Measurements from ENCODE around the gene FANCB. TPM values are rescaled to one million over a fixed set of nuclear protein-coding genes. Genes with fewer than 3 reads are reported as not detected.
A peak's percentile ranks its signal among the peaks of the same experiment; 100 is the strongest.

Gene FANCB
- total RNA-seq, 1 donor = 17.3 TPM

DNA sequence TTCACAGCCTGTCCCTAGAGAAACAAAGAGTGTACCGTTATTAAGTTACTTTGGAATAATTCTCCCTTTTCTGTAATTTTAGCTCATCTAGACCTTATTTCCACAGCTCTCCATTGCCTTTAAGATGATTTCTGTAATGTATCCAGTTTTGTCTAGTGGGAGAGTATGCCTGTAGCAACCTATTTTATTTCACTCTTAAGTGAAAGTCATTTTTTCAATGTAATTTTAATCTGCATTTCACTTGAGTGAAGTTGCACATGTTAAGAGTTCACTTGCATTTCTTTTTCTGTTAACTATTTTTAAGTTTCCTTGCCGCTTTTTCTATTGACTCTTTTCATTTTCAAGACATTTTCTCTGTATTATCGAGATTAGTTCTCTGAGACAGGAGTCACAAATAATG lies 46.5 kb downstream of the FANCB start:
- no peak for DNase-seq (ENCODE audit: low read depth)
- no peak overlapping the region for H3K4me3 ChIP-seq (ENCODE audit: low read depth, low read length)
- TF ChIP-seq, protein P1, sequence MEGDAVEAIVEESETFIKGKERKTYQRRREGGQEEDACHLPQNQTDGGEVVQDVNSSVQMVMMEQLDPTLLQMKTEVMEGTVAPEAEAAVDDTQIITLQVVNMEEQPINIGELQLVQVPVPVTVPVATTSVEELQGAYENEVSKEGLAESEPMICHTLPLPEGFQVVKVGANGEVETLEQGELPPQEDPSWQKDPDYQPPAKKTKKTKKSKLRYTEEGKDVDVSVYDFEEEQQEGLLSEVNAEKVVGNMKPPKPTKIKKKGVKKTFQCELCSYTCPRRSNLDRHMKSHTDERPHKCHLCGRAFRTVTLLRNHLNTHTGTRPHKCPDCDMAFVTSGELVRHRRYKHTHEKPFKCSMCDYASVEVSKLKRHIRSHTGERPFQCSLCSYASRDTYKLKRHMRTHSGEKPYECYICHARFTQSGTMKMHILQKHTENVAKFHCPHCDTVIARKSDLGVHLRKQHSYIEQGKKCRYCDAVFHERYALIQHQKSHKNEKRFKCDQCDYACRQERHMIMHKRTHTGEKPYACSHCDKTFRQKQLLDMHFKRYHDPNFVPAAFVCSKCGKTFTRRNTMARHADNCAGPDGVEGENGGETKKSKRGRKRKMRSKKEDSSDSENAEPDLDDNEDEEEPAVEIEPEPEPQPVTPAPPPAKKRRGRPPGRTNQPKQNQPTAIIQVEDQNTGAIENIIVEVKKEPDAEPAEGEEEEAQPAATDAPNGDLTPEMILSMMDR (IDR thresholded peaks at IDR 0.05; ENCODE audit: insufficient read depth, low read depth, low read length) = no peak

DNA sequence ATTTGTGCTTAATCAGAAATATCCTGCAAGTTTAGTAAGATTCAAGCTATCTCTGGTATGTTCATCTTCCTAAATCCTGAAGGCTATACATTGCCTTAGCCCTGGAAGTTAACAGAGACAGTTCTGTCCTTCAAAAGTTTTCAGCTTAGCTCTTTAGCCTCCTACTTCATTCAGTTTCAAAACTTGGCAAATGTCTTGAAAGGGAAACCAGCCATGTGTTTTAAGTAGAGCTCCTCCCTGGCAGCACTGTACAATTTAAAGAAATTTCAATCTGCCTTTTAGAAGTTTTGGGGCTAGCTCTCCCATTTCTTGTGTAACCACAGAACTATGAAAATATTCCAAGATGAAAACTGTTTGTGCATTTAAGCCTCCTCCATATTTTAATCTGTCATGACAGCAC lies 47.0 kb downstream of the FANCB start:
- TF ChIP-seq, protein P1 (IDR thresholded peaks at IDR 0.05; ENCODE audit: insufficient read depth, low read depth, low read length) = no peak
- H3K4me3 ChIP-seq (ENCODE audit: low read depth, low read length) = no peak overlapping the region
- peak; percentile 5 for DNase-seq (ENCODE audit: low read depth)

DNA sequence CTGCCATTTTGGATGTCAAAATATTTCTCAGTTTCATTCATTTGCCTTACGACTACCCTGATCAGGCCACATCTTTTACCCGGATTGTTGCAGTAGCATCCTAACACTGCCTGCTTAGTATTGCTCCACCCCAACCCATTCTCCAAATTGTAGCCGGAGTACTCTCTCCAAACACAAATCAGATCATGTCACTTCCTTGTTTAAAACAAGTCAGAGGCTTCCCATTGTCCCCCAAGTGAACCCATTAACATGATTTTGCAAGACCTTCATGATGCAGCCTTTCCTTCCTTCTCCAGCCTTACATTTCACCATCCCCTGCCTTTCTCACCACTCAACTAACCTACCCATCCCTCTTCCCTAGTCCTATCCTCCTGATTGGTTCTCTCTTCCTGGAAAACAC lies 53.1 kb downstream of the FANCB start:
- H3K4me3 ChIP-seq (ENCODE audit: low read depth, low read length) = no peak overlapping the region
- TF ChIP-seq, protein P1 (IDR thresholded peaks at IDR 0.05; ENCODE audit: insufficient read depth, low read depth, low read length) = no peak
- DNase-seq (ENCODE audit: low read depth) = no peak

DNA sequence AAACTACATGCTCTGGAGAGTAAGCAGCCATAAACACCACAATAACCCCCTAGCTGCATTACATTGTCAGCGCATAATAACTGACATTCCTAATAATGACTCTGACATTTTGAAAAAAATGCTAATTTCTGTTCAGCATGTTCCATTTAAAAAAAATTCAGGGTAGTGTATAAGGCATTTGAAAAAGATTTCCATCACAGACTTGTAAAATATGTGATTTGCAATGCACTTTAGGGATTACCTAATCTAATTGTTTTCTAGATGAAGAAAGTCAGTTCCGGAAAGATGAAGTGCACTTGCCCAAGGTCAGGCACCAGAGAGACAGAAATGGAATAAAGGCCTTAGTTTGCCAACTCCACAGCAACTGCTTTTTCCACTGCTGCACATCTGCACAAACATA lies 55.3 kb downstream of the FANCB start:
- TF ChIP-seq, protein P1 (IDR thresholded peaks at IDR 0.05; ENCODE audit: insufficient read depth, low read depth, low read length) = no peak

DNA sequence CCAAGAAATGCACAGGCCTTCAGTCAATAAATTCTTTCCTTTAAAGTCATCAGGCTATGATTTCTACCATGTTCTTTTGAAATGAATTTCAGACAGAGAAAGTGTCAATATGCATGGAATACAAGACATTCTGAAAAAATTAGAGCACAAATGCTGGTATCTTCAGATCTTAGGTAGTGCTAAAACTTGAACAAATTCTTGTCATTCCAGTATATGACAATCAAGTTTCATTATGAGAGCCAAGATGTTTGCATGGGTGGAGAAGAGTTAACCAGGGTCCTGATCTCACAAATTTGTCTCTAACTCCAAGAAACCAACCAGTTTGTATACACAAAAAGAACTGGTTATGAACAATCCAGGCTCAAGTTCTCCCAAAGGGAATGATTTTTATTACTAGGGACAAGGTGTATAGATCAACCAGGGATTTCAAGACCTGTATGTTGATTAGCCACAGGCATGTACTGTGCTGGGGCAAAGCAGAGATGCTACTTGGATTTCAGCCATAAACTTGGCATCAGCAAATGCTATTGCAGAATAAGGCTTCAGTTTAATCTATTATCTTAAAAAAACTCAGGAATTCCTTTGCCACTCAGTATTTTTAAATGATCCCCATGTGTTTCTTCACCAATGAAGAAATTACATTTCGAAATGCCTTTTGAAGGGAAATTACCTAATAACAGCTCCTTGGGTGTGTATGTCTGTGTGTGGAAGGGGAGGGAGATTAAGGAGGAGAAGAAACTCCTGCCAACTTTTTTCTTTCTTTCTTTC lies 69.7 kb downstream of the FANCB start:
- no peak overlapping the region for H3K4me3 ChIP-seq (ENCODE audit: low read depth, low read length)
- peak; percentile 49 for DNase-seq (ENCODE audit: low read depth)
- TF ChIP-seq, protein P1 (IDR thresholded peaks at IDR 0.05; ENCODE audit: insufficient read depth, low read depth, low read length) = no peak

More for the DNA sequence above, 55.3 kb downstream of the FANCB start:
- DNase-seq (ENCODE audit: low read depth) = no peak
- no peak overlapping the region for H3K4me3 ChIP-seq (ENCODE audit: low read depth, low read length)

DNA sequence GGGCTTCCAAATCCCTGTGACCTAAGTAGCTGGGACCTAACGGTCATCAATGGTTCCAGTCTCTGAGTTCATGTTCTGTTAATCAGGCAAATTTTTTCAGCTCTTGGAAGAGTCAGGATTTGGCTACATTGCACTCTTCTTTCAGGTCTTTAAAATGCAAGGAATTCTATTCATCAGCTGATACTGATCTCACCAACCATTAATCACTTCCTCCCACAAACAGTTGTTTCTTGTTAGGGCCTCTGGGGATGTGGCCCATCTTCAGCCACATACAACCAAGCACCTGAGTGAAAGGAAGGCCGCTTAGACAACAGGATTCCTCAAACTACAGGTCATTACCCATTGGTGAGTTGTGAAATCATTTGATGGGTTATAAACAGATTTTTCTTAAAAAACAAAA lies 71.7 kb downstream of the FANCB start:
- TF ChIP-seq, protein P1 (IDR thresholded peaks at IDR 0.05; ENCODE audit: insufficient read depth, low read depth, low read length) = no peak
- no peak overlapping the region for H3K4me3 ChIP-seq (ENCODE audit: low read depth, low read length)
- peak; percentile 20 for DNase-seq (ENCODE audit: low read depth)
